ENCODE measurements around the gene KRTAP10-7.
"Not testable (repeated sequence)": the region's sequence is repeated elsewhere in the genome, so short reads cannot be mapped to it uniquely, and the experiment has no call there.

KRTAP10-7 gene

GRCh38 chr21:44606495-44606894, 6.1 kb downstream of the KRTAP10-7 start:
- Histone ChIP-seq H2AFZ (ENCODE audit: low read depth, low read length) (no peak overlapping the region), H3K79me2 (ENCODE audit: low read length) (no peaks in the 10 kb centered on the region), H3K4me2 (ENCODE audit: low read length) (no peak overlapping the region), H3K4me1 (ENCODE audit: low read length) (no peaks in the 10 kb centered on the region), H4K20me1 (ENCODE audit: insufficient read depth, low read length) (no peaks in the 10 kb centered on the region), H3K36me3 (replicated peaks; ENCODE audit: low read depth, low read length) (no peaks in the 10 kb centered on the region), H3K27ac (ENCODE audit: low read length) (no peak overlapping the region), H3K4me3 (ENCODE audit: low read length) (no peak overlapping the region), H3K9ac (ENCODE audit: low read length) (no peak overlapping the region), H3K27me3 (ENCODE audit: low read depth, low read length) (no peaks in the 10 kb centered on the region; the same call in 1 of the 2 replicates), H3K9me3 (ENCODE audit: insufficient read depth, low read length) (no peaks in the 10 kb centered on the region)
- no peak for TF ChIP-seq EZH2phosphoT487 (IDR thresholded peaks at IDR 0.05; ENCODE audit: low read depth)
- no peak for TF ChIP-seq CTCF (IDR thresholded peaks at IDR 0.05; ENCODE audit: low read depth, low read length)

- Histone ChIP-seq H3K27ac (ENCODE audit: low read length) (no peak overlapping the region), H3K9me3 (ENCODE audit: insufficient read depth, low read length) (no peaks in the 10 kb centered on the region), H3K4me1 (ENCODE audit: low read length) (no peaks in the 10 kb centered on the region), H2AFZ (ENCODE audit: low read depth, low read length) (no peak overlapping the region), H3K4me2 (ENCODE audit: low read length) (no peak overlapping the region), H3K4me3 (ENCODE audit: low read length) (no peak overlapping the region), H3K27me3 (ENCODE audit: low read depth, low read length) (no peaks in the 10 kb centered on the region; the same call in 1 of the 2 replicates), H3K79me2 (ENCODE audit: low read length) (no peaks in the 10 kb centered on the region), H3K36me3 (replicated peaks; ENCODE audit: low read depth, low read length) (no peaks in the 10 kb centered on the region), H4K20me1 (ENCODE audit: insufficient read depth, low read length) (no peaks in the 10 kb centered on the region), H3K9ac (ENCODE audit: low read length) (no peak overlapping the region)
- TF ChIP-seq CTCF (IDR thresholded peaks at IDR 0.05; ENCODE audit: low read depth, low read length) (no peak), EZH2phosphoT487 (IDR thresholded peaks at IDR 0.05; ENCODE audit: low read depth) (no peak)
Measured at GRCh38 chr21:44609193-44609592, 8.8 kb downstream of the KRTAP10-7 start.

GRCh38 chr21:44610157-44610843, 9.9 kb downstream of the KRTAP10-7 start:
- not testable (repeated sequence) for H2AFZ ChIP-seq (ENCODE audit: low read depth, low read length); H3K9ac ChIP-seq (ENCODE audit: low read length); H3K4me2 ChIP-seq (ENCODE audit: low read length); H3K4me1 ChIP-seq (ENCODE audit: low read length); H3K36me3 ChIP-seq (replicated peaks; ENCODE audit: low read depth, low read length); H3K79me2 ChIP-seq (ENCODE audit: low read length); H3K27me3 ChIP-seq (ENCODE audit: low read depth, low read length); H4K20me1 ChIP-seq (ENCODE audit: insufficient read depth, low read length); H3K9me3 ChIP-seq (ENCODE audit: insufficient read depth, low read length); H3K4me3 ChIP-seq (ENCODE audit: low read length); H3K27ac ChIP-seq (ENCODE audit: low read length)

GRCh38 chr21:44611551-44611950, 11.2 kb downstream of the KRTAP10-7 start:
- no peaks in the 10 kb centered on the region for H3K79me2 ChIP-seq (ENCODE audit: low read length)
- H3K4me2 ChIP-seq (ENCODE audit: low read length), result no peak overlapping the region
- no peak for TF ChIP-seq EZH2phosphoT487 (IDR thresholded peaks at IDR 0.05; ENCODE audit: low read depth)
- TF ChIP-seq CTCF (IDR thresholded peaks at IDR 0.05; ENCODE audit: low read depth, low read length), result no peak
- no peaks in the 10 kb centered on the region for H4K20me1 ChIP-seq (ENCODE audit: insufficient read depth, low read length)
- no peak overlapping the region for H2AFZ ChIP-seq (ENCODE audit: low read depth, low read length)
- H3K9me3 ChIP-seq (ENCODE audit: insufficient read depth, low read length), result no peaks in the 10 kb centered on the region
- H3K27ac ChIP-seq (ENCODE audit: low read length), result no peak overlapping the region
- H3K9ac ChIP-seq (ENCODE audit: low read length), result no peak overlapping the region
- H3K36me3 ChIP-seq (replicated peaks; ENCODE audit: low read depth, low read length), result no peaks in the 10 kb centered on the region
- no peak overlapping the region for H3K4me3 ChIP-seq (ENCODE audit: low read length)
- H3K4me1 ChIP-seq (ENCODE audit: low read length), result no peaks in the 10 kb centered on the region
- no peaks in the 10 kb centered on the region; the same call in 1 of the 2 replicates for H3K27me3 ChIP-seq (ENCODE audit: low read depth, low read length)

All from OCI-LY3 (cell line).